Astrocyte of the spinal cord (primary cell): Measurements from ENCODE around the gene NLGN1.
"Not testable (repeated sequence)": the region's sequence is repeated elsewhere in the genome, so short reads cannot be mapped to it uniquely, and the experiment has no call there.

Experiments used
- DNase-seq: peaks from one replicate; pipeline ENCODE4 v3.0.0; 2011; ENCODE audit warnings: low read depth, low spot score
- H3K4me3 ChIP-seq: 2 replicates; pipeline ENCODE4 v1.5.1; 2011; ENCODE audit warnings: low read depth, mild to moderate bottlenecking, low read length, moderate library complexity
- in situ Hi-C: cut with HindIII; loops from 2 replicates; pipeline ENCODE4 v1.10.0; 2017; ENCODE audit warnings: low sequenced_read_pairs
- TF ChIP-seq, protein P1 (sequence below): IDR thresholded peaks from 2 replicates; pipeline ENCODE4 v1.5.1; 2012; ENCODE audit warnings: low read depth, mild to moderate bottlenecking, low read length, inconsistent platforms

The NLGN1 gene

DNA sequence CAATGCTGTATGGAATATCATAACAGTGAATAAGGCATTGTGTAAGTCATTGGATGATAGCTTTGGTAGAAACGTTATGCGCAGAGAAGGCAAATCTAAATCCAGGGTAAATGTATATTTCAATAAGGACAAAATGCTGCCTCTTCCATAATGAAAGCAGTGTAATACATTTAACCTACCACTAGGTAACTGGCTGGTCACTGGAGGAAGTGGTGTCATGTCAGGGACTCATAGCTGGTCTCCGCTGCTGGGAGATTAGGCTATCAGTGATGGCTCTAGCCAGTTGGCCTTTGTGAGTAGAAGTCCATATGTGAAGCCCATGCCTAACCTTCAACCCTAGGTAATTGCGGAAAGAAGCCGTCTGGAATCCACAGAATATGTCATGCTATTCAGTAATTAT lies 140.9 kb downstream of the NLGN1 start:
- H3K4me3 ChIP-seq: no peak overlapping the region
- TF ChIP-seq, protein P1, sequence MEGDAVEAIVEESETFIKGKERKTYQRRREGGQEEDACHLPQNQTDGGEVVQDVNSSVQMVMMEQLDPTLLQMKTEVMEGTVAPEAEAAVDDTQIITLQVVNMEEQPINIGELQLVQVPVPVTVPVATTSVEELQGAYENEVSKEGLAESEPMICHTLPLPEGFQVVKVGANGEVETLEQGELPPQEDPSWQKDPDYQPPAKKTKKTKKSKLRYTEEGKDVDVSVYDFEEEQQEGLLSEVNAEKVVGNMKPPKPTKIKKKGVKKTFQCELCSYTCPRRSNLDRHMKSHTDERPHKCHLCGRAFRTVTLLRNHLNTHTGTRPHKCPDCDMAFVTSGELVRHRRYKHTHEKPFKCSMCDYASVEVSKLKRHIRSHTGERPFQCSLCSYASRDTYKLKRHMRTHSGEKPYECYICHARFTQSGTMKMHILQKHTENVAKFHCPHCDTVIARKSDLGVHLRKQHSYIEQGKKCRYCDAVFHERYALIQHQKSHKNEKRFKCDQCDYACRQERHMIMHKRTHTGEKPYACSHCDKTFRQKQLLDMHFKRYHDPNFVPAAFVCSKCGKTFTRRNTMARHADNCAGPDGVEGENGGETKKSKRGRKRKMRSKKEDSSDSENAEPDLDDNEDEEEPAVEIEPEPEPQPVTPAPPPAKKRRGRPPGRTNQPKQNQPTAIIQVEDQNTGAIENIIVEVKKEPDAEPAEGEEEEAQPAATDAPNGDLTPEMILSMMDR: no peak
- in situ Hi-C loops: no loop called here
- DNase-seq: no peak

DNA sequence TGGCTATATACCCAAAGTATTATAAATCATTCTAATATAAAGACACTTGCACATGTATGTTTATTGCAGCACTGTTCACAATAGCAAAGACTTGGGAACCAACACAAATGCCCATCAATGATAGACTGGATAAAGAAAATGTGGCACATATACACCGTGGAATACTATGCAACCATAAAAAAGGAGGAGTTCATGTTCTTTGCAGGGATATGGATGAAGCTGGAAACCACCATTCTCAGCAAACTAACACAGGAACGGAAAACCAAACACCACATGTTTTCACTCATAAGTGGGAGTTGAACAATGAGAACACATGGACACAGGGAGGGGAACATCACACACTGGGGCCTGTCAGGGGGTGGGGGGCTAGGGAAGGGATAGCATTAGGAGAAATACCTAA lies 148.0 kb downstream of the NLGN1 start:
- DNase-seq, H3K4me3 ChIP-seq, in situ Hi-C loops: not testable (repeated sequence)

DNA sequence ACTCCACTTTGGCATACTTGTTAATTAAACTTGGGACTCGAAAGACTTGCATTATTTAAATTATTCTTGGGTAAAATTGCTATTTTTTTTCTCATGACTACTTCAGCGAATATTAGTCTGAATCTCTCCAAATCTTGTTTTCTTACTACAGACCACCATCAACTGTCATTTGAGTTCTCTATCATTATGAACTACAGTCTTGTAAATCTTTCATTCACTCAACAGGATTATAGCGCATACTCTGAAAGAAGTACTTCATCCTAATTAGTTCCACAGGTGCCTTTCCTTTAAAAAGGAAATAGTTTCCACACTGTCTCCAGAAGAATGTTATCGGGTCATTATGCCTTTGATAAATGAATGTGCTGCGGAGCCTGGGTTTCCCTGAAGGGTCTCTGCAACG lies 149.5 kb downstream of the NLGN1 start:
- TF ChIP-seq, protein P1: no peak
- in situ Hi-C loops: no loop called here
- H3K4me3 ChIP-seq: no peak overlapping the region

DNA sequence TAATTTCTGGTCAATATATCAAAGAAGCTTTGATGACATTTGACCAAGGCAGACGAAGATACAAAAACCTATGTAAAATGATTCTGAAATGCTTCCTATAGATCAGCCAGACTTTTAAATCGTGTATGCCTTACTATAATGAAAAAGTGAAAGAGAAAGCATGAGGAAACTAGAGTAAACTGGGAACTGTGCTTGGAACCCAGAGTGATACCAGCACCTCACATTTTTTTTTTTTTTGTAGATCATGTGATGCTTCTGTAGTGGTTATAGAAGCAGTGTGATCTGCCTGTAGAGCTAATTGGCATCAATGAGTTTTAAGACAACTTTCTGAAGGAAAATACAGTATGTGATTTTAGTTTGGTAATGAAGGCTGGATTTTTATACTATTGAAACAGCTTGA lies 150.7 kb downstream of the NLGN1 start:
- TF ChIP-seq, protein P1: no peak
- no peak overlapping the region for H3K4me3 ChIP-seq
- no peak for DNase-seq
- in situ Hi-C loops: no loop called here

More for the DNA sequence above, 149.5 kb downstream of the NLGN1 start:
- no peak for DNase-seq

GRCh38 chr3:173552526-173552925 lies 155.0 kb downstream of the NLGN1 start:
- in situ Hi-C loops: no loop called here
- peak; percentile 1 for DNase-seq
- TF ChIP-seq, protein P1: no peak

GRCh38 chr3:173553635-173554280 lies 156.2 kb downstream of the NLGN1 start:
- TF ChIP-seq, protein P1: peak; percentile 84
- in situ Hi-C loops: no loop called here
- no peak overlapping the region for H3K4me3 ChIP-seq
- peak; percentile 57 for DNase-seq

More at GRCh38 chr3:173552526-173552925, 155.0 kb downstream of the NLGN1 start:
- H3K4me3 ChIP-seq: no peak overlapping the region

GRCh38 chr3:173556546-173556945 lies 159.0 kb downstream of the NLGN1 start:
- TF ChIP-seq, protein P1: no peak
- H3K4me3 ChIP-seq: no peak overlapping the region
- in situ Hi-C loops: no loop called here
- no peak for DNase-seq
